HepG2 (cell line): Measurements from ENCODE around the gene TBL2. TPM values are rescaled to one million over a fixed set of nuclear protein-coding genes. Genes with fewer than 3 reads are reported as not detected.

Experiments
- ADNP ChIP-seq: sonication (generic); formaldehyde crosslinking; IDR thresholded peaks from 2 replicates; pipeline ENCODE4 v1.4.0; 2020; ENCODE audit warnings: missing genetic modification reagents
- ATF7-NPFF ChIP-seq: sonication (generic); formaldehyde crosslinking; IDR thresholded peaks from 2 replicates; pipeline ENCODE4 v1.8.1; 2023; ENCODE audit warnings: mild to moderate bottlenecking, low read depth, missing genetic modification reagents, moderate library complexity
- CREB3 ChIP-seq: sonication (generic); formaldehyde crosslinking; IDR thresholded peaks from 2 replicates; pipeline ENCODE4 v1.5.0; 2020; ENCODE audit warnings: missing genetic modification reagents
- GMEB1 ChIP-seq: sonication (generic); formaldehyde crosslinking; IDR thresholded peaks from 2 replicates; pipeline ENCODE4 v1.5.1; 2020; ENCODE audit warnings: missing genetic modification reagents, mild to moderate bottlenecking, borderline replicate concordance
- HNRNPL ChIP-seq: fragments of 200-400 bp; formaldehyde crosslinking; IDR thresholded peaks from 2 replicates; pipeline ENCODE4 v1.6.1; 2017; ENCODE audit warnings: mild to moderate bottlenecking, low read depth, low read length
- KDM5B ChIP-seq: sonication (generic); formaldehyde crosslinking; IDR thresholded peaks from 2 replicates; pipeline ENCODE4 v1.4.0; 2020; ENCODE audit warnings: missing genetic modification reagents, mild to moderate bottlenecking, borderline replicate concordance
- NFIC ChIP-seq: IDR thresholded peaks from 2 replicates; pipeline ENCODE4 v1.6.1; 2012; ENCODE audit warnings: mild to moderate bottlenecking, low read length, inconsistent platforms
- ONECUT2 ChIP-seq: sonication (generic); formaldehyde crosslinking; IDR thresholded peaks from 2 replicates; pipeline ENCODE4 v1.4.0; 2020; ENCODE audit warnings: missing genetic modification reagents
- PCBP1 ChIP-seq: fragments of 200-400 bp; formaldehyde crosslinking; IDR thresholded peaks from 2 replicates; pipeline ENCODE4 v1.6.1; 2017; ENCODE audit warnings: mild to moderate bottlenecking, low read depth, low read length, borderline replicate concordance
- RBFOX2 ChIP-seq: fragments of 200-400 bp; formaldehyde crosslinking; IDR thresholded peaks from 2 replicates; pipeline ENCODE4 v1.6.1; 2017; ENCODE audit warnings: low read depth, mild to moderate bottlenecking, low read length
- RBM22 ChIP-seq: fragments of 200-400 bp; formaldehyde crosslinking; optimal IDR thresholded peaks from 2 replicates; pipeline ENCODE3; 2017; ENCODE audit warnings: mild to moderate bottlenecking, low read length, moderate library complexity
- RBM39 ChIP-seq: fragments of 200-400 bp; formaldehyde crosslinking; IDR thresholded peaks from one replicate; pipeline ENCODE4 v1.6.1; 2018; ENCODE audit warnings: antibody characterized with exemption, mild to moderate bottlenecking, low read depth, low read length; ENCODE audit not compliant: poor library complexity, severe bottlenecking
- SMC3 ChIP-seq: IDR thresholded peaks from 2 replicates; pipeline ENCODE4 v1.6.1; 2011; ENCODE audit warnings: low read length, improper control_type of control experiment
- TIGD3 ChIP-seq: sonication (generic); formaldehyde crosslinking; IDR thresholded peaks from 2 replicates; pipeline ENCODE4 v1.5.1; 2020; ENCODE audit warnings: mild to moderate bottlenecking, missing genetic modification reagents, borderline replicate concordance
- ZFP91 ChIP-seq: sonication (generic); formaldehyde crosslinking; IDR thresholded peaks from 2 replicates; pipeline ENCODE4 v1.9.0; 2022; ENCODE audit warnings: missing genetic modification reagents, mild to moderate bottlenecking, borderline replicate concordance
- ZNF430 ChIP-seq: sonication (generic); formaldehyde crosslinking; IDR thresholded peaks from 2 replicates; pipeline ENCODE4 v1.9.0; 2021; ENCODE audit warnings: mild to moderate bottlenecking, missing genetic modification reagents
- ZNF552 ChIP-seq: sonication (generic); formaldehyde crosslinking; IDR thresholded peaks from 2 replicates; pipeline ENCODE4 v1.9.0; 2022; ENCODE audit warnings: missing genetic modification reagents, mild to moderate bottlenecking, borderline replicate concordance
- ZNF883 ChIP-seq: sonication (generic); formaldehyde crosslinking; IDR thresholded peaks from 2 replicates; pipeline ENCODE4 v1.5.1; 2020; ENCODE audit warnings: mild to moderate bottlenecking, missing genetic modification reagents; ENCODE audit errors: not compliant biosample characterization
- ZXDC ChIP-seq: sonication (generic); formaldehyde crosslinking; IDR thresholded peaks from 2 replicates; pipeline ENCODE4 v1.5.0; 2020; ENCODE audit warnings: mild to moderate bottlenecking, missing genetic modification reagents
- polyA plus RNA-seq, 8 experiments: library from polyadenylated mRNA; depleted of rRNA in 3 of 8; stranded (reverse) in 7 of 8; unstranded in 1 of 8; fragments of >200 nt; fragmentation: Illumina TruSeq in 4 of 8; extraction: Trizol in 4 of 8; gene quantifications; 2 replicates each; pipeline versions ENCODE4 v1.2.1 to v1.2.3, GENCODE V29; 2011 to 2016; ENCODE audit warnings: low read depth in 4 of 8, missing spikeins in 1 of 8, mixed read lengths in 1 of 8; ENCODE audit not compliant: insufficient read depth in 1 of 8
- total RNA-seq, 5 experiments: library from RNA; depleted of rRNA; stranded (reverse); fragments of >200 nt; fragmentation: Illumina TruSeq; extraction: Trizol; gene quantifications; 2 replicates each; pipeline ENCODE4 v1.2.3, GENCODE V29; 2016; ENCODE audit warnings: low read depth in 1 of 5

Gene TBL2
- total and polyA plus RNA-seq, 2 of the 13 experiments (the other 11 are each of a cell fraction or from before 2014, with no cell fraction given), result 43.4 to 47.2 TPM

GRCh38 chr7:73606801-73607691 lies 28.7 kb upstream of the TBL2 start (continued):
- TF ChIP-seq PCBP1, result peak; percentile 72; the same call in 1 of the 2 replicates
- TF ChIP-seq GMEB1, result no peak
- TF ChIP-seq TIGD3 (CRISPR knock-in tag), result no peak
- 0 out of 2 replicates have a peak, but pooled peaks have one; percentile 19 for TF ChIP-seq ZNF430 (CRISPR knock-in tag)
- 0 out of 2 replicates have a peak, but pooled peaks have one; percentile 16 for TF ChIP-seq KDM5B (CRISPR knock-in tag)
- no peak for TF ChIP-seq ZNF552 (CRISPR knock-in tag)
- TF ChIP-seq SMC3, result peak; percentile 39; the same call in 1 of the 2 replicates
- TF ChIP-seq ADNP (CRISPR knock-in tag), result no peak
- TF ChIP-seq RBM22, result peak; percentile 100
- no peak for TF ChIP-seq ONECUT2 (CRISPR knock-in tag)
- TF ChIP-seq CREB3, result no peak
- no peak for TF ChIP-seq ATF7-NPFF (CRISPR knock-in tag)
- TF ChIP-seq ZXDC (CRISPR knock-in tag), result no peak
- TF ChIP-seq HNRNPL, result 0 out of 2 replicates have a peak, but pooled peaks have one; percentile 23
- peak; percentile 82 for TF ChIP-seq RBFOX2
- peak; percentile 66 for TF ChIP-seq RBM39
- TF ChIP-seq NFIC, result no peak
- TF ChIP-seq ZFP91, result peak; percentile 43; the same call in 1 of the 2 replicates
- TF ChIP-seq ZNF883 (CRISPR knock-in tag), result peak; percentile 20
